BJ (cell line): ENCODE results near the gene PIK3R1. TPM values are rescaled to one million over a fixed set of nuclear protein-coding genes. Genes with fewer than 3 reads are reported as not detected.

Experiments
- CTCF ChIA-PET: fragments of 350-600 bp; formaldehyde crosslinking; extraction: SDS; loops from one replicate; lab custom pipeline; 2021; ENCODE audit warnings: antibody characterized with exemption, inconsistent platforms; lab: Yijun Ruan, JAX
- POLR2A ChIA-PET: fragments of 300-600 bp; sonication (Branson Sonifier 250); formaldehyde crosslinking; extraction: SDS; loops from one replicate; lab custom pipeline; 2021; ENCODE audit warnings: antibody characterized with exemption; lab: Charles Lee
- DNase-seq: peaks from one replicate; pipeline ENCODE4 v3.0.0-alpha.2; 2011; ENCODE audit warnings: low read depth
- H3K27me3 ChIP-seq: 2 replicates; pipeline ENCODE4 v1.6.0; 2011; ENCODE audit warnings: low read length; ENCODE audit not compliant: control insufficient read depth, insufficient read depth
- H3K36me3 ChIP-seq: 2 replicates; pipeline ENCODE4 v1.5.1; 2011; ENCODE audit warnings: low read length; ENCODE audit not compliant: control insufficient read depth, insufficient read depth
- H3K4me3 ChIP-seq: 2 replicates; pipeline ENCODE4 v1.5.1; 2011; ENCODE audit warnings: low read depth, mild to moderate bottlenecking, control low read depth, low read length
- polyA plus RNA-seq: library from polyadenylated mRNA; depleted of rRNA; stranded (reverse); fragments of >200 nt; gene quantifications from 2 replicates; pipeline ENCODE4 v1.2.3, GENCODE V29; 2011
- TF ChIP-seq, protein P1 (sequence below): IDR thresholded peaks from 2 replicates; pipeline ENCODE4 v1.5.1; 2011; ENCODE audit warnings: low read depth, mild to moderate bottlenecking, control low read depth, inconsistent platforms, low read length, moderate library complexity; ENCODE audit not compliant: insufficient read depth

The PIK3R1 gene
- polyA plus RNA-seq, 1 experiment, result 11.8 TPM

DNA sequence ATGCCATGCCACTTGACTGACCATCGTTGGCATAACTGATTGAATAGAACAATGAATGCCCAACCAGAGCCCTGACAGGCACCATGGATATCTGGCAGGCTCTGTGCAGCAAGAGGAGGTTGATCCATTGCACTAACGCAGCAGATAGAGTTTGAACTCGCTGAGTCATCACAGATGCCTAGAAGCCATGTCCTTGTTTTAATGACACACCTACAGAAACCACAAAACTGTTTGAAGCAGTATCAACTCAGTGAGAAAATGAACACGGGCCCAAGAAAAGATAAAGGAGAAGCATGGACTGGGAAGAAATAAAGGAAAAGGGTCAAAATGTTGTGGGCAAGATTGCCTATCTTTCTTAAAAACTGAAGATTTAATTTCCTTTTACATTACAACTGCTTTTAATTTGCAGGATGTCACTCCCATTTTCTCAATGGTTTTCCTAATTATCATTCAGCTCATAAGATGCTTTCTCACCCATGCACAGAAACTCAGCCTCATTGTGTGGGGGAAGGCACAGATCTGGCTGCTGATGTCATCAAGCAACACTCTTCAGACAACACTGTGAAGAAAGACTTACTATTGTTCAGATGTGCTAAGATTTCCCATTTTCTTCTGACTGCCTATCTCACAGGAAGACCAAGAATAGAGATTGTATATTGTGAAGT lies 129.0 kb downstream of the PIK3R1 start:
- no peak for DNase-seq
- TF ChIP-seq, protein P1, sequence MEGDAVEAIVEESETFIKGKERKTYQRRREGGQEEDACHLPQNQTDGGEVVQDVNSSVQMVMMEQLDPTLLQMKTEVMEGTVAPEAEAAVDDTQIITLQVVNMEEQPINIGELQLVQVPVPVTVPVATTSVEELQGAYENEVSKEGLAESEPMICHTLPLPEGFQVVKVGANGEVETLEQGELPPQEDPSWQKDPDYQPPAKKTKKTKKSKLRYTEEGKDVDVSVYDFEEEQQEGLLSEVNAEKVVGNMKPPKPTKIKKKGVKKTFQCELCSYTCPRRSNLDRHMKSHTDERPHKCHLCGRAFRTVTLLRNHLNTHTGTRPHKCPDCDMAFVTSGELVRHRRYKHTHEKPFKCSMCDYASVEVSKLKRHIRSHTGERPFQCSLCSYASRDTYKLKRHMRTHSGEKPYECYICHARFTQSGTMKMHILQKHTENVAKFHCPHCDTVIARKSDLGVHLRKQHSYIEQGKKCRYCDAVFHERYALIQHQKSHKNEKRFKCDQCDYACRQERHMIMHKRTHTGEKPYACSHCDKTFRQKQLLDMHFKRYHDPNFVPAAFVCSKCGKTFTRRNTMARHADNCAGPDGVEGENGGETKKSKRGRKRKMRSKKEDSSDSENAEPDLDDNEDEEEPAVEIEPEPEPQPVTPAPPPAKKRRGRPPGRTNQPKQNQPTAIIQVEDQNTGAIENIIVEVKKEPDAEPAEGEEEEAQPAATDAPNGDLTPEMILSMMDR, result no peak
- CTCF ChIA-PET, result interaction anchor here (1.0 to 1.3 kb wide), 3 partner anchors 10 to 42 kb away, joined by 3 to 5 read pairs (median 3); no protein-coding TSS in a partner anchor
- Histone ChIP-seq H3K27me3 (no peaks in the 10 kb centered on the region), H3K4me3 (no peak overlapping the region), H3K36me3 (no peaks in the 10 kb centered on the region)
- POLR2A ChIA-PET, result no interaction called here

DNA sequence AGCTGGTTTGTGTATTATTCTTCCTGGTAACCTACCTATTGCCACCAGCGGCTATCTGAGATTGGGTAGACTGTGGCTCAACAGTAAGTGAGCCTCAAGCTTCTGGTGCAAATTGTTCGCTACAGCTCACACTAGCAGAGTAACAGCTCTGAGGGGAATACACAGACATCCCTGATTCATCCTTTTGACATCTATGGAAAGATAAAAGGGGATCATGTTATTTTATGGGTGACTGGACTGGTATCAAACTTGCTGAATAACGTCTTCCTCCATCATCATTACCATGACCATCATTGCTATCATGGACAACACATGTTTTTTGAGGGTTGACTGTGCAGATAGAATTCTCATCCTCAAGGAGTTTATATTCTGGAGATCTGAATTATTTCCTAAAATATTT lies 129.6 kb downstream of the PIK3R1 start:
- Histone ChIP-seq H3K4me3 (no peak overlapping the region), H3K27me3 (no peaks in the 10 kb centered on the region), H3K36me3 (no peaks in the 10 kb centered on the region)
- TF ChIP-seq, protein P1, result no peak
- CTCF ChIA-PET, result interaction anchor here (1.0 to 1.2 kb wide), 2 partner anchors 9 to 14 kb away, joined by 3 to 5 read pairs; no protein-coding TSS in a partner anchor
- DNase-seq, result no peak
- POLR2A ChIA-PET, result no interaction called here

DNA sequence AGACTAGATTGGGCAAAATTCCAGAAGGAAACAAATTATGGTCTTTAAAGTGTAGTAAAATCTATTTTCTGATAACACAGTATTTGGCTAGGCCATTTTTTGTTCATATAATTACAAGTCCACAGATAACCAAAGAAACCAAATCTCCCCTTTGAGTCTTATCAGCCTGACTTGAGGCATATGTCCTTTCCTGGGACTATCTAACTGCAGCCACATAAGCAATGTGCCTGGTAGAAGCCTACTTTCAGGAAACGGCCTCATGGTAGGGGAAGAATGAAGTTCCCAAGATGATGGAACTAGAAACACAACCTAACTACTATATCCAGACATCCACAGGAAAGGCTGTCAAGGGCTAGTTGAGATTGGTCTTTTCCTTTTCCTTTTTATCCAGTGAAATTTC lies 130.0 kb downstream of the PIK3R1 start:
- Histone ChIP-seq H3K27me3 (no peaks in the 10 kb centered on the region), H3K4me3 (no peak overlapping the region), H3K36me3 (no peaks in the 10 kb centered on the region)
- TF ChIP-seq, protein P1, result no peak
- no peak for DNase-seq
- ChIA-PET CTCF (interaction anchor here (1.0 kb wide), 1 partner anchor 9 kb away, joined by 3 read pairs; no protein-coding TSS in a partner anchor), POLR2A (no interaction called here)

DNA sequence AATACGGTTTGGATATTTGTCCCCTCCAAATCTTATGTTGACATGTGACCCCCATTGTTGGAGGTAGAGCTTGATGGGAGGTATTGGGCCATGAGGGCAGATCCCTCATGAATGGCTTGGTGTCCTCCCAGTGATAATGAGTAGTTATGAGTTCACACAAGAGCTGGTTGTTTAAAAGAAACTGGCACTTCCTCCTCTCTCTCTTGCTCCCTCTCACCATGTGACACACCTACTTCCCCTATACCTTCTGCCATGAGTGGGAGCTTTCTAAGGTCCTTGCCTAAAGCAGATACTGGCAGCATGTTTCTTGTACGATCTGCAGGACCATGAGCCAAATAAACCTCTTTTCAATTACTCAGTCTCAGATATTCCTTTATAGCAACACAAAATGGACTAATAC lies 132.0 kb downstream of the PIK3R1 start:
- no peak for DNase-seq
- ChIA-PET POLR2A (no interaction called here), CTCF (interaction anchor here (0.8 kb wide), 1 partner anchor 29 kb away, joined by 3 read pairs; no protein-coding TSS in a partner anchor)
- Histone ChIP-seq H3K27me3 (no peaks in the 10 kb centered on the region), H3K4me3 (no peak overlapping the region), H3K36me3 (no peaks in the 10 kb centered on the region)
- TF ChIP-seq, protein P1, result no peak

DNA sequence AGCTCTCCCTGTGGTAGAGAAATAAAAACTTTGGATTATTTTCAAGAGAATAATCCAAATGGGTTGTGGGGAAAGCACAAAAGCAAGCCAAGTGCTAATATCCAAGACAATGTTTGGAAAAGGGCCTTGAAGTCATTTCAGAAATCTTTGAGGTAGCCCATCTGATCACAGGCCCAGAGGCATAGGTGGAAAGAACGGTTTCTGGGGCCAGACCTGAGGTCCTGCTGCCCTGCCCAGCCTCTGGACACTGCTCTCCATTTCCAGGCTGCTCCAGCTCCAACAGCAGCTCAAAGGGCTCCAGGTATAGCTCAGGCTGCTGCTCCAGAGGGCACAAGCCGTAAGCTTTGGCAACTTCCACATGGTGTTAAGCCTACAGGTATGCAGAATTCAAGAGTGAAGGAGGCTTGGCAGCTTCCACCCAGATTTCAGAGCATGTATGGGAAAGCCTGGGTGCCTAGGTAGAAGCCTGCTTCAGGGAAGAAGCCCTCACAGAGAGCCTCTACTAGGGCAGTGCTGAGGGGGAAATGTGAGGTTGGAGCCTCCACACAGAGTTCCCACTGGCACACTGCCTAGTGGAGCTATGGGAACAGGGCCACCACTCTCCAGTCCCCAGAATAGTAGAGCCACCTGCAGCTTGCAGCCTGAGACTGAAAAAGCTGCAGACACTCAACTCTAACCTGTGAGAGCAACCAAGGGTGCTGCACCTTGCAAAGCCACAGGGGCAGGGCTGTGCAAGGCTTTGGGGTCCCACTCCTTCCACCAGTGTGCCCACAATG lies 133.1 kb downstream of the PIK3R1 start:
- Histone ChIP-seq H3K36me3 (no peaks in the 10 kb centered on the region), H3K27me3 (no peaks in the 10 kb centered on the region), H3K4me3 (no peak overlapping the region)
- no peak for DNase-seq
- POLR2A ChIA-PET, result no interaction called here
- TF ChIP-seq, protein P1, result no peak
- CTCF ChIA-PET, result interaction anchor here (1.5 kb wide), 1 partner anchor 16 kb away, joined by 5 read pairs; no protein-coding TSS in a partner anchor
